ENCODE data around the gene BRINP3.

The BRINP3 gene

GRCh38 chr1:190098756-190099155 is 378.9 kb downstream of the BRINP3 start:
- DNase-seq: no peak

- no peak for DNase-seq
These were observed 379.6 kb downstream of the BRINP3 start for GRCh38 chr1:190098107-190098506.

GRCh38 chr1:190095596-190095995 is 382.1 kb downstream of the BRINP3 start:
- no peak for DNase-seq

- DNase-seq: peak in 1 of 3 experiments; percentile 16
These were observed 393.1 kb downstream of the BRINP3 start for GRCh38 chr1:190084552-190084951.

DNA sequence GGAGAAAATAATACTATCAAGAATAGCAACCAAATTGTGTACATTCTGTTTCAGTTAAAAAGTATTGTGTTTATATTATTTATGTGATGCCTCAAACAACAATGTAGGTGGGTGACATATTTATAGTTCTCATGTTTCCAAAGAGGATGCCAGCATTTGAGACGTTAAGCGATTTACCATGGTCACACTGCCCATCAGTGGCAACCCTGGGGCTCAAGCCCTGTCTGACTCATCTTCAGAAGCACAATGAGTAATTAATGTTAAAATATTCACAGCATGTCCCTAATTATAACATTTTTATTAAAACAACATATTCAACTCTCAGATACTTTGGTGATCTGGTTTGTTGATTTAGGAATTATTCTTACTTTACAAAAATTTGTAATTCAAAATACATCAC is 409.4 kb downstream of the BRINP3 start:
- DNase-seq: no peak

GRCh38 chr1:190067592-190067991 is 410.1 kb downstream of the BRINP3 start:
- no peak for DNase-seq

- DNase-seq: no peak
These were observed 411.7 kb downstream of the BRINP3 start for GRCh38 chr1:190066011-190066410.

- DNase-seq: peak in 2 of 3 experiments; percentile 52 to 90
These were observed 428.4 kb downstream of the BRINP3 start for GRCh38 chr1:190049314-190049713.

All from NCI-H1417 (cell line).